ENCODE data around the gene ST7.
"Not testable (repeated sequence)": the region's sequence is repeated elsewhere in the genome, so short reads cannot be mapped to it uniquely, and the experiment has no call there.

Gene ST7

DNA sequence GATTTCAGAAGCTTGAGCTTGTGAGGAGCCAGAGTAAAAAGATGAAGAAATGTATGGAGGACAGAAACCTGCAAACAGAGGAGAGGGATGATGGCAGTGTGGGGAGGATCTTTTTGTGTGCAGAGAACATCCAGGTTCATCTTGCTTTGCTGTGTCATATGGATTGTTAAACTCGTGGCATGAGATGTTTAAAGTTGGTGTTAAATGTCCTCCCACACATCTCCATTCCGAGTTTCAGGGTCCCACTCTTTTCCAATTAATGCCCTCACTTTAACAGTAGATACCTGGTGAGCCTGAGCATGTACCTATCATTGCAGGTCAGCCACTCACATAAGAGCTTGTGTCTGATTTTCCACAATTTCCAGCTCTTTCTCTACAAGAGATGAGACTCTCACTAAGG is 147.7 kb downstream of the ST7 start:
- no peak for DNase-seq

DNA sequence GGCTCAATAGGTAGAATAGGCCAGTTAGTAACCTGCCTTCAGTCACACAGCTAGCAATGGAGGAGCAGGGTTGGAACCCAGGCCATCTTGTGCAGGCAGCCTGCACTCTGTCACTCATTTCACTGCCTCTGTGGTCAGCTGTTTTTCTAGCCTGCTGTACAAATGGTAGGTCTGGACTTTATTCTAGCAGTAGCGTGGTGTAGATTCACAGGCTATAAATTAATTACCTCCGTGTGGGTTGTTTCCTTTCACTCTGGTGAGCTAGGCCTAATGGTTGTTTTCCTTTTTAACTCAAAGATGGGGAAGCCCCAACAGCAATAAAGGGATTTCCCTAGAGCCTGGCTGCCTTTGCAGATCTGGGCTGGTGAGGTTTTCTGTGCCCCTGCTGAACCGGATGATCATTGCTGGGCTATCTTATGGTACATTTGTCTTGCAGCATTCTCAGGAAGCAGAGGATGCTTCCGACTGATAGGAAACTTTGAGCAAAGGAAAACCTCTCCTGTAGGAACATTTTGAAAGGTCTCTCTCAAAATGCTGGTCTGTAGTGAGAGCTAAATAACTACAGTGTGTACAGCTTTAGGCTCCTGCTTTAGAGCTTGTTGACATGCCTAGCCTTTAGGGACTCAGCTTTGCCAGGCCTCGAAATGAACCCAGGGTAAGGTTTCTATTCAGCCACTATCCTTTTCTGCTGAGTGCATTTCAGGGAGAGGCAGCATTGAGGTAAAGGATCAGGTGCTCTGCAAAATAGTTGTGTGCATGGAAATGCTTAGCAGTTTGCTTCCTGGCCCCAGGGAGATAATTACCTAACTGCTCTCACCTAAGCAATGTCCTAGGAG is 157.4 kb downstream of the ST7 start:
- no peak for DNase-seq

DNA sequence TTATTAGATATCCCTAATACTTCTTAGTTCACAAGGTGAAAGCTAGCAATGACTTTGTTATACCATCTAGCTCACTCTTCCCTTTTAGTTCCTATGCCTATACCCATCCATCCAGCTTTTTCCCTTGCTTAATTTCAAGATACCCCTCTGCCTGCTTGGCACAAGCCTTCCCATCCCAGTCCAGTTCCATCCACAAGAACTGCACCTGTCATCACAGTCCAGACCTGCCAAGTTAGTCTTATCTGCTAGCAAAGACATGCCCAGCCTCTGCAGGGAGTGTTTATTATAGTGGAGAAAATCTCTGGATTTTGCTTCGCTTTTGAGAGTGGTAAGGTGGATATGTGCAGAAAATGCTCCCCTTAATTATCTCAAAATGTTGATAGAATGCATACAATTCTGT is 158.2 kb downstream of the ST7 start:
- no peak for DNase-seq

DNA sequence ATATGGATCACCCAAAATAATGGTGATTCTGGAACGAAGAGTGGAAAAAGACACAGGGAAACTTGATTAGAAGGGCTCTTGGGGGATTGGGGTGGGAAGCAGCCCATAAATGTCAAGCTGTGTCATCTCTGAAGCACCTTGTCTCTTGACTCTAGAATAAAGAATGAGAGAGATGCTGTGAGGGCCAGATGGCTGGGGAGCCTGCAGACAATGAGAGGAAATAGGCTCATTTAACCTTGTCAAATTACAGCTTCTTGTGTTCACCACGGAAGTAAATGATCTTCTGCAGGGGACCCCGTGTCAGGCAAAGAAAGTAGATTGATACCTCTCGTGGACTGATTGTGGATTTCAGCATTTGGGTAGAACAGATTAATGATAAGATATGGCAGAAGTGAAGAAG is 159.3 kb downstream of the ST7 start:
- DNase-seq, result no peak

DNA sequence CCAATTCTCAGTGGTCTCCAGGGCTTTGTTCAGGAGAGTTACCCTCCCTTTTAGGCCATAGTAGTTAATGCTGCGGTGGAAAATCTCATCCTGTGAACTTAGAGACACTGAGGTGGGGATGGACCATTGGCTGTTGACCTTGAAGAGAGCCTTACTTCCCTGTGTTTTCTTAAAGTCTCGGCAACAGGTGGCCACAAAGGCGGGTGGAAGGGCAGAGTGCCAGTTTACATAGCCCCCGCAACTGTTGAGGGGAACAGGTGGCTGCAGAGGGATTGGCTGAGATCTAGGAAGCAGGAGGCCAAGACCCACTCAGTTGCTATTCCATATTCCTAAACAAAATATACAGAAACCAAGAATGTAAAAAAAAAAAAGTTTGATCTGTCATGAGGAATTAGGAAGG is 160.6 kb downstream of the ST7 start:
- no peak for DNase-seq

DNA sequence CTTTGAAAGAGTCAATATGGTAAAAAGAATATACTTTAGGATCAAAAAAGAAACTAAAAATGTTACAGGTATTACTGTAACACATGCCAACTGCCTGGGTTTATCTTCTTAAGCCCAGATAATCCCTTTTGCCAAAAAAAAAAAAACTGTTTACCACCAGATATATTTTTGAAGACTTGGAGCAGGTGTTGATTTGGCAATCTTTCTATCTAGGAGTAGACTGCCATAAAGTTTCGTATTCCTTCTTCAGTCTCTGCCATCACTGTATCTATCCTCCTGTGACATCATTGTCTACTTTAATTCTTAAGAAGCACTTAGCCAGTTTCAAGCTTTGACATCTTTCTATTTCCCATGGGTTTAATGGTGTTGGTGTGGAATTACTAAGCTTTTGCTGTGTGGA is 161.0 kb downstream of the ST7 start:
- no peak for DNase-seq

DNA sequence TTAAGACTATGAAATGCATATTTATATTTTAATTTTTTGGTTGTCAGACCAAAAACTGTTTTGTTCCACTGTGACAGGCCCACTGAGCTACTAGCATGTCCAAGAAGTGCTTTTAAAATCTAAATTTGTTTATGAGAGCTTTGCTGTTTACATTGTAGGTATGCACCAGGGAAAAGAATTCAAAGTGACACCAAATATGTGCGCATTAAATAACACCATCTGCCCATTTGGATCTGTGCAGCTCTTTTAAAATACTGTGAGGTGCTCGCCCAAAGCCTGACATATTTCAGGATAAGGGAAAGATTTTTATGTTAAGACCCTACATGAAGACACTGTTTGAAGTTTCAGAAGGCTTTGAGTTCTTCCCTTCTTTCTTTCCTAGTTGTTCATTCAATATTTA is 162.9 kb downstream of the ST7 start:
- DNase-seq, result no peak

DNA sequence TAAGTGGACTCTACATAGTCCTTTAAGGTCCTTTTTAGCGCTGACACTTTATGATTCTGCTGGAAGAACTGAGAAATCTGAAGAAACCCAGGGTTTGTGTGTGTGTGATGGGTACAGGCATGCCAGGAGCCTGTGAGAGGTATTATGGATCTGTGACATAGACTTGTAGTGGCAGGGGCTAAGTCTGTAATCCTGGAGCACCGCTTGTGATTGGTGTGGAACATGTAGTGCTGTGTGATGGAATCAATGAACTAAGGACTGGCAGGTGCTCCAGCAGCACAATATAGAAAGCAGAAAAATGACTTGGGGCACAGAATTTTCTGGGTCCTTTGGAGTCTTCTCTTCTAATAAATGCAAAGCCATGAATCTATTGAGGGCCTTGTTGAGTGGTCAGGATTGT is 163.9 kb downstream of the ST7 start:
- DNase-seq, result no peak

DNA sequence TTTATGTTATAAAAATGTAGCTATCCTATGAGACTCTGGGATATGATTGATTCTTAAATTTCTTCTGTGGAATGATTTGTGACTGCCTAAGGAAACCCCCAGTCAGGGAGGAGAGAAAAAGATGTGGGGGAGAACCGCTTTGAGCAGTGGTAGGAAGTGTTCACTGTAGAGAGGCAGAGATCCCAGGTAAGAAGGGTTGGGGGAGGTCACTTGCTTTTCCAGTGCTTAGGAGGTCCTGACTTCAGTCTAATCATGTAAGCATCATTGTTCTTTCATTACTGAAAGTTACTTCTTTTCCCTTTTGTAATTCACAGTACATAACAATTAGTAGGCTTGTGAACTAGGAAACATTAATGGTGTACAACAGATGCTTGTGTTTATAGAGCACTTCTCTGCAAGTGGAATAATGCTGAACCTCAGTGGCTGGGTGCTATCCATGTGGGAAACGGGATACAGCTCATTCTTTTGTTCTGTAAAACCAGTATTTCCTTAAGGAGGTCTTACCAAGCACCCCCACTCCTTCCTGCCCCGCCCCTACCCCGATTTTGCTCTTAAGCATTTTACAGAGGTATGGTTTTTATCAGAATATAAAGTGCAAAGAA is 165.4 kb downstream of the ST7 start:
- no peak for DNase-seq

DNA sequence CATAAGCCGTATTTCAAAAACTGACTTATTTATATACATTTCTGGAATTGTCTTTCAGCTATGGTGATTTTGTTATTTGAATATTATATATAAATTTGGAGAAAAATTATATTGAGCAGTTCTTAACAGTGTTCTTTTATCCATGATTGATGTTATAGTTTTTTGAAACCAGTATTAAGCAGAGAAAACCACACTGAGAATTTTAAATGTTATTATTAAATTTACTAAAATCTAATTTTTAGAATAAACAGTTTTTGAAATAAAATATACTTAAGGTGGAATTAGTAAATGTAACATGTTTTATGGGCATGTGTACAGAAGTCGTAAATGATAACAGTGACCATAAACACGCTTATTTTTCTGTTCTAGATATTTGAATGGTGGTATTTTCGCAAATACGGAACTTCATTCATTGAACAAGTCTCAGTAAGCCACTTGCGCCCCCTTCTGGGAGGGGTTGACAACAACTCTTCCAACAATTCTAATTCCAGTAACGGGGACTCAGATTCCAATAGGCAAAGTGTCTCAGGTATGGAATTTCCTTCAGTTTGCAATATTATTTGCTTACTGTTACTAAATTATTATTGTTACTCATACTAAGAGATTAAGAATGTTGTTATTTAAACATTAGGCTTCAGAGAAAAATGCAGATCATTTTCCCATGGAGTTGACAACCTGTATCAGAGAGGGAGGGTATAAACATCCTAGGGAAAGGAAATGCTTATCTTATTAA is 166.1 kb downstream of the ST7 start:
- peak; percentile 49 to 80 for DNase-seq

DNA sequence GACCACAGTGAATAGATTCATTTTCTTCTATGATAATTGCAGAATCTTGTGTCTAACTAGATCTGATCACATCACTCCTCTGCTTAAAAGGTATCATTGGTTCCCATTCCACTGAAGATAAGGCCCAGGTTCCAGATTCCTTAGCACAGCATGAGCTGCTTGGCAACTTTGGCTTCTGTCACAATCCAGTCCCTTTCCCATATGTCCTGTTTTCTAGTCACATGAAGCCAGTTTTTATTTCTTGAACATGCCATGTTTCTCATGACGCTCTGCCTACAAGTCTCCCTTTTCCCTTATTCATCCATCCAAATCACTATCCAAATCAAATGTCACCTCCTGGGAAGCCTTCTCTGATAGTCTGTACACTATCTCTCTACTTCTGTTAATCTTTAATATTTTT is 167.0 kb downstream of the ST7 start:
- not testable (repeated sequence) for DNase-seq

DNA sequence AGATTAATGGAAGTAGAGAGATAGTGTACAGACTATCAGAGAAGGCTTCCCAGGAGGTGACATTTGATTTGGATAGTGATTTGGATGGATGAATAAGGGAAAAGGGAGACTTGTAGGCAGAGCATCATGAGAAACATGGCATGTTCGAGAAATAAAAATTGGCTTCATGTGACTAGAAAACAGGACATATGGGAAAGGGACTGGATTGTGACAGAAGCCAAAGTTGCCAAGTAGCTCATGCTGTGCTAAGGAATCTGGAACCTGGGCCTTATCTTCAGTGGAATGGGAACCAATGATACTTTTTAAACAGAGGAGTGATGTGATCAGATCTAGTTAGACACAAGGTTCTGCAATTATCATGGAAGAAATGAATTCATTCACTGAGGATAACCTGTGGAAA is 168.7 kb downstream of the ST7 start:
- DNase-seq, result not testable (repeated sequence)

DNA sequence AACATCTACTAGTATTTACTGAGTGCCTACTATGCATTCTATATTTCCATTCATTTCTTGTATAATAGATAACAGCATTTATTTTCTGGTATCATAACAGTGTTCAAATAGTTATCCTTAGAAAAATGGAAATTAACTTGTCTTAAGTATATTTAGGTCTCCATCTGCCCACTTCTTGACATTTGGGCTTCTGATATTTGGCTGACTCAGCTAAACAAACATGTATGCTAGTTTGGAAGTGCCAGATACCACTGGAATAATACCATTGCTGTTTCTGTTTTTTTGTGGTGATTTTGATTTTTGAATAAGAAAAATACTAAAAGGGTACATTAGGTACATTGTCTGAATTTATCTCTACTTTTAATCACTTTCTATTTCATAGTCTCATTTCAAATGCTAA is 169.2 kb downstream of the ST7 start:
- DNase-seq, result no peak

DNA sequence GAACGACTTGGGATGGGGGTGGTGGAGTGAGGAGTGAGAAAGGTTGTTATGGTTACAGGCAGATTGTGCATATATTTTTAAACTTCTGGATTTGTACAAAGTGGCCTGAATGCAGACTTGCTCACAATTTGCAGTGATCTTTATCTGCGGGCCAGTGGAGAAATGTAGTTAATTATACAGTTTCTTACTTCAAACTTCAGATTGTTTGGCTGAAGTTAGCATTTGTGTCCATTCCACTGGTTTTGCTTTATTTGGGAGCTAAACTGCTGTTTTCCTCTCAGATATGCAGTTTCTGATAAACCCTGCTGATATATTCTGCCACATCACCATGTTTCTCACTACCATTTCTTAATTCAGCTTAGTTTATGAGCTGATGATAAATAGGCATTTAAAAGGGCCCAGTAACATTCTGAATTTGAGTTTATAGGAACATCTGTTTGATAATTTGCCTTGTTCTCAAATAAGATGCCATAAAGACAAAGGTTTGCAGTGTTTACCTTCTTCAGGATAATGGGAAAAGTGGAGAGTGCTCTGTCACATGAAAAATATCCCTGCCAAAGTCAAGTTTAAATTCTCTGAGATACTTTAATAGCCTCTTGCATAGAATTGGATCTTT is 170.1 kb downstream of the ST7 start:
- DNase-seq, result no peak

DNA sequence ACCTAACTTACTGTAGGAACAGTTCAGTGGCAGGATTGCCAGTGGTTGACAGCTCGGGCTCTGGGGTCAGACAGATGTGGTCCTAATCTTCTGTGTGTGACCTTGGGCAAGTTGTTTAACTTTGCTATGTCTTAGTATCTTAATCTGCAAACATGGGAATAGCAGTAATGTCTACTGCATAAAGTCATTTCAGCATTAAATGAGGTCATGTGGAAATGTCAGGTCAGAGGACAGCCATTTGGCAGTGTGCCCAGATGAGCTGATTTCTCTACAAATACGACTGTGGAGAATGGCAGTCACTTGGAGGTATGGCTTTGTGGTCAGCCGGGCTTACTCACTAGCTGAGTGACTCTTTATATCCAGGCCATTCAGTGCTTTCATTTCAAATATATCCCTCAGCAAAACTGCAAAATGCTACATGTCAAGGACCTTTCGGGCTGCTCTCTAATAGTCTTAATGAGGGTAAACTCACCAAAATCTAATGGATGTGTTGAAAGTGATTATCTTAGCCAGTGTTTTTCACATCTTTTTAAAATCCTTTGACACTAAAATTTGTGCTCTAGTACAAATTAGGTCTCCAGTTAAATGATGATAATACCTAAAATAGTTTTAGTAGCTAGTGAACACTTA is 171.4 kb downstream of the ST7 start:
- peak; percentile 79 to 89 for DNase-seq

DNA sequence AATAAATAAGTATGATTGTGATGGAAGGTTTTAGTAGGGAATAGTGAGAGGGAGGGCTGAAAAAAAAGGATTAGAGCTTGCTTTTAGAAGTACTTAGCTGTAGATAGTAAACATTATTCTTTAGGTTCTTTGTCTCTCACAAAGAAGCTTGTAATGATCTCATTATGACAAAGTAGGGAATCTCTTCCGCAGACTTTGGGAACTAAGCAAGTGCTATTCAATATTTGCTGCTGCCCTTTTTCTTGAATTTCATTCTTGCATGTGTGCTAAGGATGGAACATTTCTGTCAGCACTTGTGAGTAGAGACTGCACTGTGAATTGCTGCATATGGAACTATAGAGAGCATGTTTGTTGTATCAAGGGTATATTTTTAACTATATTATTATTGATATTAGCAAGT is 173.4 kb downstream of the ST7 start:
- no peak for DNase-seq

DNA sequence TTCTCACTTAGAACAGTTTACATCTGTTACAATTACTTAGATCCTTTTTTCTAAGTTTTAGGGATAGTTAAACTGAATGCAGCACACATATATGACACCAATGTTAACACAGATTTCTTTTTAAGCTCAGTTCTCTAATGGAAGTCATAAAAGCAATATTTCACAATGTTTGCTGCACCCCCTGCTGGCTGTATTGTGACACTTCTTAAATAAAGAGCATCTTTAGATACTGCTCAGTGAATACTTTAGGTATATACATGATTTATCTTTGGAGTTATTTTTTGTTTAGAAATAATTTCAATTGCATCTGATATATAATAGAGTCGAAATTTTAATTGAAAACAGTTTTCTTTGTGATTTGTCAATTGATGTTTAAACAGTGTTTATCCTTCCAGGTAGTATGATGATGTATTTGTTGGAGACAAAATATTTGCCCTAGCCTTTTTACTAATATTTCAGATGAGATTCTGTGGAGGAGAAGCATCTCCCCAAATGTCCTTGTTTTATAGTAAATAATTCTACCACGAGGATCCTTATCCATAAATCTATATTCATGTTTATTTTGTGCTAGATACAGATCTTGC is 174.4 kb downstream of the ST7 start:
- DNase-seq, result peak; percentile 39 to 45

DNA sequence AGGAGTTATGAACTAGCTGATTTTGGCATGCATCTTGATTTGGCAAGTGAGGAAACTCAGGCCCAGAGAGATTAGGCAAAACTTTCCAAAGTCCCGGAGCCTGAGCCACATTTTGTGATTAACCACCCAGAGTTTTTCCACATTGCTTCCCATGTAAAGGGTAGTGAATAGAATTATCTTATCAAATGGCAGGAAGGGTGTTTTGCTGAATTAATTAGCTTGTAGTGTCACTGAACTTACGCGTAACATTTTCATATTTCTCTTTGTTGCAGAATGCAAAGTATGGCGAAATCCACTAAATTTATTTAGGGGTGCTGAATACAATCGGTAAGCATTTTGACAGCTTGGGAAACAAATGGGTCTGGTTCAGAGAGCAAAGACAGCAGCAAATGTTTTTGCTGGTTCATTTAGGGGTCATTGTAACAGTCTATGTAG is 176.2 kb downstream of the ST7 start:
- no peak for DNase-seq

DNA sequence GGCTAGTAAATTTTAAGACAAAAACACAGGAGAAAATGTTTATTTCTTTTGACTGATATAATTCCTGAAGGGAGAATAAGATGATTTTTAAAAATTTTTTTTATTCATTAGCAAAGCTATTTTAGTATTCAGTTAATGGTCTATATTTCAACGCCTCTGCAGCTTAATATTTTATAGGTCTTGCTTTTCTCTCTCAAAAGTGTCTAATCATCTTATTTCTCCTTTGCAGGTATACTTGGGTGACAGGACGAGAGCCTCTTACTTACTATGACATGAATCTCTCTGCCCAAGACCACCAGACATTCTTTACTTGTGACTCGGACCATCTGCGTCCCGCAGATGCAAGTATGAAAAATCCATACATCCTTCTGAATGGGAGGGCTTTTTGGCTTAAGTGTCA is 177.0 kb downstream of the ST7 start:
- no peak for DNase-seq

DNA sequence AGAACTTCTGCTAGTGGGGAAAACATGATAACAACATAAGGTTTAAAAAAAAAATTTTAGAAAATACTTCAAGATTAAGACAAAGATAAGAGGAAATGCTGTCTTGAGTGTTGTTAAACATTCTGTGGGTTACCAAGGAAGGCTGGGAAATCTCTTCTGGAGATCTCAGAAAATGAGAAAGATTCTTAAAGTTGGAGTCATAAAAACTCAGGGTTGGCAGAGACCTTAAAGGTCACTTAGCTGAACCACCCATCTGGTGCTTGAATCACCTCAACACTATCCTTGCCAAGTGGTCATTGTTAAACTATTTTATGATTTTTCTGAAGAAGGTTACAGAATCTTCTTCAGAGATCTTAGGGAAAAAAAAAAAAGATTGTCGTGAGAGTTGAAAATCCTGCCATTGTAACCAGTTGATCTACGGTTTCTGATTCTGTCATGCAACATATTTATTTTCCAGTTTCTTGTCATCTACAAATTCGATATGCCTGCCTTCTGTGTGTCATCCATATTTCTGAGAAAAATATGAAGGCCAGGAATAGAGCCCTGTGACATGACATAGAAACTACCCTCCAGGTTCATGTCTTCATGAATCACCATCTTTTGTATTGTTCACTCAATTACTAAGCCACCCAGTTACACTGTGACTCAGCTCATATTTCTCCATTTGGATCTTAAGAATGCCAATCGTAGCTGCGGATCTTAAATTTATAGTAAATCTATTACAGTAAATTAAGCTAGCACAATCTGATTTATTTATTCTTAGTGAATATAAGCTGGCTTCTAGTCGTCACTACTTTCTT is 179.2 kb downstream of the ST7 start:
- no peak for DNase-seq

DNA sequence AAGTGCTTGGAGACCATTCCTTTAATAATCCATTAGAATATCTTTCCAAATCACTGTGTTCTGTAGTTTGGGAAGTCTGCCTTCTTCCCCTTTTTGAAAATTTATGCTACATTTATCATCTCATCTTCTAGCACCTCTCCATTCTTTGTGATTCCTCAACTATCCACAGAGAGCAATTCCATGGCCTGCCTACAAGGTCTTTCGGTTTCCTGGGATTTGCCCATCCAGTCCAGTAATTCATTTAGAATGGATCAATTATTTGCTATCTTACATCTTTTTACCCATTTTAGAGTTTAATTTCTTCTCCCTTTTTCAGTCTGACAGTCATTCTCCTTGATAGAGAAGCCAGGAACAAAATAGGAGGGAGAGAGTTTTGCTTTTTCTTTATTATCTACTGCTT is 179.8 kb downstream of the ST7 start:
- no peak for DNase-seq

DNA sequence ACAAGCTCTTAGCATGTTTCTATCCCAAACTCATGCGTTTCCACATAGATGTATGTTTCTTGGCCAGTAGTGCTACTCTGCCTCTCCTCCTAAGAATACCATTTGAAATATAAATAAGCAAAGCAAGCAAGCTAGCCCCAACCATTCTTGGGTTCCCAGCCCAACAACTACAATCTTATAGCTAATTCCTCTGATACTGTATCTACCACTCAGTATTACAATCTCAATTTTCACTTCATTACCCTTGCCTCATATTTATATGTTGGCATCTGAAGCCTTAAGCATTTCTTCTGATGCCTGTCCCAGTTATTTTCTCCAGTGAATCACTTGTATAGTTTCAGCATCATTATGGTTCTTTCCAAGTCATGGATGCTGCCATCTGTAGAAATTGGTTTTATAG is 181.1 kb downstream of the ST7 start:
- DNase-seq, result no peak

All from SHP77 (cell line).